GM19043 (cell line): Measurements from ENCODE around the gene STAT2.
"Not testable (repeated sequence)": the region's sequence is repeated elsewhere in the genome, so short reads cannot be mapped to it uniquely, and the experiment has no call there.

Source experiments
- ATAC-seq: cut with Tn5 transposase; IDR thresholded peaks from one replicate; pipeline ENCODE4 v1.9.1; 2021; ENCODE audit warnings: low read depth; ENCODE audit not compliant: unreplicated experiment

STAT2 gene

DNA sequence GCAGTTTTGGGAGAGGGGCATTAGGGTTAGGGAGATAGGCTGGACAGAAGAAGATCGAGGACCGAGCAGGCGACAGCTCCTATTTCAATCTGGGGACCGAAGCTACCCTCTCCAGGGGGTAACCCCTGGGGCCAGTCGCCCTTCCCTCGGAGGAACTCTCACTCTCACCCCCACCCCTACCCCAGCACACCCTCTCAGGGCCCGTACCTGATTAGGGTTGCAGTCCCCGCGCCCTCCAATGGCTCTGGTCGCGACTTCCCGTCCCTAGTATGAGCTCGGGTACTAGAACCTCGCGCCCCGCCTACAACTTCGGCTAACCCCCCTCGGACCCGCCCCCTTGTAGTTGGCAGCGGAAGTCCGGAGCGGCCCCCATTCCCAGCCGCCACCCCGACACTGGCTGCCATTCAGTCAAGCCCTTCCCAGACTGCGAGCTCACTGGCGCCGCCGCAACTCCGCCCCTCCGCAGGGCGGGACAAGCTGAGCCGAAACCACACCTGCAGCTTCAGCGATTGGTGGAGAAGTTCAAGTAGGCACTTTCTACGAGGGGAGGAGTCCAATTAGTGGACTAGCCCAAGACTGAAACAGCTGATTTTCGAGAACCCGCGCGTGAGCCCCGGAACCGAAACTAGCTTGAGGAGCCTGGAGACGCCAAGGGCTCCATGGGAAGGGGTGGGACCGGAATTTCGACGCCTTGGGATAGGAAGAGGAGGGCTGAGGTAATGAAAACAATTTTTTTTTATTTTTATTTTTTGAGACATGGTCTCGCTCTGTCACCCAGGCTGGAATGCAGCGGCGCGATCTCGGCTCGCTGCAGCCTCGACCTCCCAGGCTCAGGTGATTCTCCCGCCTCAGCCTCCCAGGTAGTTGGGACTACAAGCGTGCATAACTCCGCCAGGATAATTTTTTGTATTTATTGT lies at the start of gene STAT2:
TSS of gene STAT2 (minus strand) at position 257 of the 917 bp plus-strand sequence. CDS start 3,536 bp downstream, outside the sequence.
- peak; percentile 93 for ATAC-seq

DNA sequence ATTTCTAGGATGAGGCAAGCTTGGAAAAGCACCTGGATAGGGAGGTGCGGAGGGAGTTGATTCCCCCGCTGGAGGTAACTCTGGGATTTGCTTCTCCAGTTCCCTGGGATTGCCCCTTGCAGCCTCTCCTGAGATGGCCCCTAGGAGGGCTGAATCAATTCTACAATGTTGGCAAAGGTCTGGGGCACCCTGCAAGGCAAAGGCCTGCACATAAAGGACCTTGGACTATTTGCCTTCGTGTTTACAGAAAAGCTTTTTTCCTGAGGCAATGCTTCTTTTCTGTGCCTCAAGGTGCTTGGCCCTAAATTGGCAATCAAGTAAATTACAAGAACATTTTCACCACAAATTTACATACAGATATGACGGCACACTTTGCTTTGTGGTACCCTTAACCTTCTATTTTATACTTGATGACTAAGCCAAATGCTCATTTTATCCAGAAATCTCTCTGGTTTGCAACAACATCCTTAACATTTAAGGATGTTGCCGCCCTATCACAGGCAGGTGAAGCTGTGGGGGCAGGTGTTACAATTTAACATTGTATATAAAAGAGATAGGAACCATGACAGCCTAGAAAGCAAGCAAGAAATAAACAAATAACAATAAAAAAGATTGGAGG lies 49.0 kb upstream of the STAT2 start:
- ATAC-seq: no peak

DNA sequence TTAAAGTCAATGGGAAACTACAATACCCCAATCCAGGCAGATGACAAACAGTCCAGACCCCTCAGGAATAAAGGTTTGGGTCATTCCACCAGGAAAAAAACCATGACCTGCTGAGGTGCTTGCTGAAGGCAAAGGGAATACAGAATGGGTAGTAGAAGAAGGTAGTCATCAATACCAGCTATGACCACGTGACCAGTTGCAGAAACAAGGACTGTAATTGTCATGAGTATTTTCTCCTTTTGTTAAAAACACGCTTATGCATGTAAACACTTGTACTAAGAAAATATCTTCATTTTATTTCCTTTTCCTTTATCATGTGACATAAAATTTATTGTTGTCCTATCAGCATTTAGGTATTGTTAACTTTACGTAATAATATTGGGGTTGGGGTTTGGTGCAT lies 44.3 kb upstream of the STAT2 start:
- ATAC-seq: not testable (repeated sequence)

DNA sequence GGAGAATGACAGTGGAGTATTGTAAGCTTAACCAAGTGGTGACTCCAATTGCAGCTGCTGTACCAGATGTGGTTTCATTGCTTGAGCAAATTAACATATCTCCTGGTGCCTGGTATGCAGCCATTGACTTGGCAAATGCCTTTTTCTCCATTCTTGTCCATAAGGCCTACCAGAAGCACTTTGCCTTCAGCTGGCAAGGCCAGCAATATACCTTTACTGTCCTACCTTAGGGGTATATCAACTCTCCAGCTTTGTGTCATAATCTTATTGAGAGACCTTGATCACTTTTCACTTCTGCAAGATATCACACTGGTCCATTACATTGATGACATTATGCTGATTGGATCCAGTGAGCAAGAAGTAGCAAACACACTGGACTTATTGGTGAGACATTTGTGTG lies 41.7 kb upstream of the STAT2 start:
- ATAC-seq: not testable (repeated sequence)

DNA sequence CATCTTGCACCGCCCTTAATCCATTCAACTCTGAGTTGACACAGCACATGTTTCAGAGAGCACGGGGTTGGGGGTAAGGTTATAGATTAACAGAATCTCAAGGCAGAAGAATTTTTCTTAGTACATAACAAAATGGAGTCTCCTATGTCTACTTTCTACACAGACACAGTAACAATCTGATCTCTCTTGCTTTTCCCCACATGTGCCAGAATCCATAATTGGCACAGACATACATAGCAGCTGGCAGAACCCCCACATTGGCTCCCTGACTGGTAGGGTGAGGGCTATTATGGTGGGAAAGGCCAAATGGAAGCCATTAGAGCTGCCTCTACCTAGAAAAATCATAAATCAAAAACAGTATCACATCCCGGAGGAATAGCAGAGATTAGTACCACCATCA lies 41.2 kb upstream of the STAT2 start:
- not testable (repeated sequence) for ATAC-seq

DNA sequence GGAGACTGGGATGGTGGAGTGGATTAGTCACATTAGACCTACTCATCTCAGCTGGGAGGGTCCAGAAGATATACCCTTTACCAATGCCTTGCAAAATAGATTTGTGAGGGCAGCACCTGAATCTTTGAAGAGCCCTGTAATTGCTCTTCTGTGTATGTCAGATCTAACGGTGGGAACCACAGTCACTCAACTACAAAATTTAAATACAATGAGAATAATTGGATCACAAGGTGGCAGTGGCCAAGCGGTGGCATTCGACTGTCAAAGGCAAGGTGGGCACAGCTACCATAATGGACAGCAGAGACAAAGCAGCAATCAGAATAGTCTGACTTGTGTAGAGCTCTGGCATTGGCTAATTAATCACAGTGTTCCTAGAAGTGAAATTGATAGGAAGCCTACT lies 39.6 kb upstream of the STAT2 start:
- ATAC-seq: not testable (repeated sequence)

DNA sequence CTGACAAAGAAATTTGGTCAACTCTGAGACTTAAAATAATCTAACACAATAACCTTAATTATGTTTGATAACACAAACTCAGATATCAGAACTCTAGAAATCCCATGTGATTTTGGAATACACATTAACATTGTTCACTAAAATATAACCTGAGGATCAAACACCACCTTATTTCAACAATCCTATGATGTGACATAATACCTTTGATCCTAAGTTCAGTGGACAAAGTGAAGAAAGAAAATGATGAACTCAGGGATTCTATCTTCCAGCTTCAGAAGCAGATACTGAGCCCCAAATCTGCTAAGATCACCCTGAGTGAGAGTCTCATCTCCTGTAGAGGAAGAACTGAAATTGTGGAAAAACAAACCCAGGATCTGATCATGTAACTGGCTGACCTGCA lies 38.4 kb upstream of the STAT2 start:
- no peak for ATAC-seq

DNA sequence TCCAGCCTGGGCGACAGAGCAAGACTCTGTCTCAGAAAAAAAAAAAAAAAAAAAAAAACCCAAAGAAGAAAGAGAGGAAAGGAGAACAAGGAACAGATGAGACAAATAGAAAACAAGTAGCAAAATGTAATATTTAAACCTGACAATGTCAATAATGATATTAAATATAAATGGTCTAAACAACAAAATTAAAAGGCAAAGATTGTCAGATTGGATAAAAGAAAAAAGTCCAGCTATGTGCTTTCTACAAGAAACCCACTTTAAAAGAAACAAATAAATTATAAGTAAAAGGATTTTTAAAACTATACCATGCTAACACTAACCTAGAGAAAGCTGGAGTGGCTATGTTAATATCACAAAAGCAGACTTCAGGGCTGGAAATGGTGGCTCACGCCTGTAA lies 32.4 kb upstream of the STAT2 start:
- no peak for ATAC-seq

DNA sequence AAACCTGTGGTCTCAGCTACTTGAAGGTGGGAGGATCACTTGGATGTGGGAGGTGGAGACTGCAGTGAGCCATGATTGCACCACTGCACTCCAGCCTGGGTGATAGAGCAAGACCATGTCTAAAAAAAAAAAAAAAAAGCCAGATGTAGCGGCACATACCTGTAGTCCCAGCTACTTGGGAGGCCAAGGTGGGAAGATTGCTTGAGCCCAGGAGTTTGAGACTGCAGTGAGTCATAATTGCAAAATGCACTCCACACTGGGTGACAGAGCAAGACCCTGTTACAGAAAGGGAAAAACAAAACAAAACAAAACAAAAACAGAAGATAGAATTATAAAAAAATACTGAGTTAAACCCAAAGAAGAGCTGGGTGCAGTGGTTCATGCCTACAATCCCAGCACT lies 31.8 kb upstream of the STAT2 start:
- no peak for ATAC-seq

DNA sequence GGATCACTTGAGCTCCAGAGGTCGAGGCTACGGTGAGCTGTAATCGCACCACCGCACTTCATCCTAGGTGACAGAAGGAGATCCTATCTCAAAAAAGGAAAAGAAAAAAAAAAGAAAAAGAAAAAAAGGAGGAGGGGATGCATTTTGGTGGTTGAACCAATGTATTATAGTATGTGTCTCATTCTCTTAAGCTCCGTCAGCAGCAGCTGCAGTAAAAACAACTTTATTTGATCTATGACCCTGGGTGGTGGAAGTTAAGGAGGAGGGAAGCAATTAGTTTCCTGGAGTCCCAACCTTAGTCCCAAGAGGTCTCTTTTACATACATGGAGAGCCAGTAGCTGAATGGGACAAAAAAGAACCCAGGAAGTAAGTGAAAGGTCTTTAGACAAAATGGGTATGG lies 29.5 kb upstream of the STAT2 start:
- no peak for ATAC-seq

DNA sequence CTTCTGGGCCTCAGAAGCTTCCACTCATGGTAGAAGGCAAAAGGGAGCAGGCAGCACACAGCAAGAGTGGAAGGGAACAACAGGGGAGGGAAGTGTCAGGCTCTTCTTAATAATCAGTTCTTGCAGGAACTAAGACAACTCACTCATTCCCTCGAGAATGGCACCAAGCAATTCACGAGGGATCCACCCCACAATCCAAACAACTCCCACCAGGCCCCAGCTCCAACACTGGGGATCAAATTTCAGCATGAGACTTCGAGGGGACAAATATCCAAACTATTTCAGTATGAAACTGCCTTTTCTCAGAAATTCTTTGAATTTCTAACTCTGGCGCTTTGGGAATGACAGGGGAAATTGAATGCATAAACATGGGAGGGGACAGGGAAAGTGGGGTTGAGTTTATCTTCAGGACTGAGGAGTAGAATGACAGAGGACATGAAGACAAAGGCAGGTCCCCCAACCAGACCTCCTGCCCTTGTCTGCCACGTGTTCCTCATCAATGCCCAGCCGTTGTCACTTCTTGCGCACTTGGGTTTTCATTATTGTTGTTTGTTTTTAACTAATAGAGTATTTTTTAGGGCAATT lies 27.3 kb upstream of the STAT2 start:
- ATAC-seq: no peak

DNA sequence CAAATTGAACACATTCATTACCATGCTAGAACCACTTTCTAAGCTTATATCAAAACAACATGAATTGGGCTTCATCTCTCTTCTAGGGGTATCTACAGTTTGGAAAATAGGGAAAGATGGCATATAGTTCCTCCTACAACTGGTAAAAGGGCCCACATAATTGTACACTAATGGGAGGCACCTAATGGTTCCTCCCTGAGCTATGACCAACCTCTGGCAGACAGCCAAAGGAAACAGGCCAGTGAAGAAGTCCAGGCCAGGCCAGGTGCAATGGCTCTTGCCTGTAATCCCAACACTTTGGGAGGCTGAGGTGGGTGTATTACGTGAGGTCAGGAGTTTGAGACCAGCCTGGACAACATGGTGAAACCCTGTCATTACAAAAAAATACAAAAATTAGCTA lies 26.0 kb upstream of the STAT2 start:
- no peak for ATAC-seq

DNA sequence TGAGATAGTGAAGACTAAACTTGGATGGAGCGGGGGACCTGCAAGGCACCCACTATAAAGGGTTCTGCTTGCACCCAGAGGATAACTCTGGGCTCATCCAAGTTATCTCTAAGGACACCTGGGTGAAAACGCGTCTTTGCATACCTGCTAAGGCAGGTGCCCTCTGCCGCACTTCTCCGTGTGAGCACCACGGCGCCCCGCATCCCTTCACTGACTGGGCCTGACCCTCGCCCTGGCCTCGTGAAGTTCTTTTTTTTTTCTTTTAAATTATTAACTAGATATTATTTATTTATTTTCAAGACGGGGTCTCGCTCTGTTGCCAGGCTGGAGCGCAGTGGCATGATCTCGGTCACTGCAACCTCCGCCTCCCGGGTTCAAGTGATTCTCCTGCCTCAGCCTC lies 22.7 kb upstream of the STAT2 start:
- no peak for ATAC-seq

DNA sequence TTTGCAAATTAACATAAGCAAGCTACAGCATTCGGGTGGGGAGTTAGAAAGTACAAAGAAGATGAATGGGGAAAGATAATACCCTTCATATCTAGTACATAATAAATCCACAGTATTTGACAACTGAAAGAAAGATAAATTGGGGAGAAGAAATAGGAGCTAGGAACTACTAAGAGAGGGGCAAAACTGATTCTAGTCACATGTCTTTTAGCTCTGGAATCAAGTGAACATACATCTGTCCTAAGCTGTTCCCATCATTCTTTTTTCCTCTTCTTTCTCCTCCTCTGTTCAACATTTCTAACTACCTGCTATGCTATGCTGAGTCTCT lies 18.0 kb upstream of the STAT2 start:
- no peak for ATAC-seq

DNA sequence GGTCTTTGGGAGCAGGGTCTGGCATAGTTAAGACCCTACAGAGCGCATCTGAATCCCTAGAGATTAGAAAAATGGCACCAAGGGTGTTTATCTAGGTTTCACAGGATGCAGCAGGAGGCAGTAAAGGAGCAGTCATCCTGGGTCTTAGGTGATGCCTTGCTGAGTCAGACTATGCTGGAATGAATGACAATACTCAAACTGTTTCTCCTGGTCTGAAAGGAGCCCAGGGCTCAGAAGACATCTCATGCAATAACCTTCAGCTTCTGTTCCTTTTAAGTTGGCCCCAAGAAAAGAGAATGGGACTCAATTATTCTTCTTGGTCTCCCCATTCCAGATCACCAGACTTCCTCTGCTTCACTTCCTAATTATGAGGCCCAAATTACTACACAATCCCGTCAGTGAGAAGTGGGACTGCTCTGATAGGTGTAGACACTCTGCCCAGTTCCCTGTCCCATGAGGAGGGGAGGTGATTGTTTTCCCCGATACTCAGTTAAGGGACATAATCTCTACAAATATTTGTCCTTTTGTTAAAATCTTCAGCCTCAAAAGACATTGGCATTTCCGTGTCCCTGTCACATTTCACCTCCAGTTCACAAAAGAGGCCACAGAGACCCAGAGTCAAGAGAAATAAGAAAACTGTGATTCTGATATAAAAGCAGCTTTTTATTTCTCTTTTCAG lies 17.5 kb upstream of the STAT2 start:
- no peak for ATAC-seq

DNA sequence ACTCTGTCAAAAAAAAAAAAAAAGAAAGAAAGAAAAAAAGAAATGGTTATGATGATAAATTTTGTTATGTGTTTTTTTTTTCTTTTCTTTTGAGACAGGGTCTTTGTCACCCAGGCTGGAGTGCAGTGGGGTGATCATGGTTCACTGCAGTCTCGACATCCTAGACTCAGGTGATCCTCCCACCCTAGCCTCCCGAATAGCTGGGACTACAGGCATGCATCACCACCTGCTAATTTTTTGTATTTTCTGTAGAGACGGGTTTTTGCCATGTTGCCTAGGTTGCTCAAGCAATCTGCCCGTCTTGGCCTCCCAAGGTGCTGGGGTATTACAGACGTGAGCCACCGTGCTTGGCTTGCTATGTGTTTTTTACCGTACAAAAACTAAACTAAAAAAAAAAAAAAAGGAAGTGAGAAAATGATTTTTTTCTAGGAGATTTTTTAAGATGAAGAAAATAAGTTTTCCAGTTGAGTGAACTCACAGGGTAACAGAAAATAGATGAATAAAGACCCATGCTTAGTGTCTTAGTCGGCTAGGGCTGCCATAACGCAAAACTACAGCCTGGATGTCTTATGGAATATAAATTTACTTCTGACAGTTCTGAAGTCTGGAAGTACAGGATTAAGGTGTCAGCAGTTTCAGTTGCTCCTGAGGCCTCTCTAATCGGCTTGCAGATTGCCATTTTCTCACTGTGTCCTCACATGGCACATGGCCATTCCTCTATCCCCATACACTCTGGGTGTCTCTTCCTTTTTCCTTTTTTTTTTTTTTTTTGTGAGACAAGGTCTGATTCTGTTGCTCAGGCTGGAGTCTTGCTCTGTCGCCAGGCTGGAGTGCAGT lies 15.9 kb upstream of the STAT2 start:
- peak; percentile 67 for ATAC-seq

DNA sequence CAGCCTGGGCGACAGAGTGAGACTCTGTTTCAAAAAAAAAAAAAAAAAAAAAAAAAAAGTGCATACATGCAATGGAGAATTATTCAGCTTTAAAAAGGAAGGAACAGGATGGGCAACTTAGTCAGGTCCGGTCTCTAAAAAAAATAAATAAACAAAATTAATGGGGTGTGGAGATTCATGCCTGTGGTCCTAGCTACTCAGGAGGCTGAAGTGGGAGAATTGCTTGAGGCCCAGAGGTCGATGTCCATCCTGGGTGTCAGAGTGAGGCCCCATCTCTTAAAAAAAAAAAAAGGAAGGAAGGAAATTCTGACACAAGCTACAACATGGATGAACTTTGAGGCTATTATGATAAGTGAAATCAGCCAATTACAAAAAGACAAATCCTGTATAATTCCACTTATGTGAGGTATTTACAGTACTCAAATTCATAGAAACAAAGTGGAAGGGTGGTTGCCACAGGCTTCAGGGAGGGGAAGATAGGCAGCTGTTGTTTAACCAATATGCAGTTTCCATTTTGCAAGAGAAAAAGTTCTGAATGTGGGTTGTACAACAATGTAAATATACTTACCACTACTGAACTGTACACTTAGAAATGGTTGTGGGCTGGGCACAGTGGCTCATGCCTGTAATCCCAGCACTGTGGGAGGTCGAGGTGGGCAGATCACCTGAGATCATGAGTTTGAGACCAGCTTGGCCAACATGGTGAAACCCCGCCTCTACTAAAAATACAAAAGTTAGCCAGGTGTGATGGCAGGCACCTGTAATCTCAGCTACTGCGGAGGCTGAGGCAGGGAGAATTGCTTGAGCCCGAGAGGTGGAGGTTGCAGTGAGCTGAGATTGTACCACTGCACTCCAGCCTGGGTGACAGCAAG lies 15.1 kb upstream of the STAT2 start:
- peak; percentile 32 for ATAC-seq

DNA sequence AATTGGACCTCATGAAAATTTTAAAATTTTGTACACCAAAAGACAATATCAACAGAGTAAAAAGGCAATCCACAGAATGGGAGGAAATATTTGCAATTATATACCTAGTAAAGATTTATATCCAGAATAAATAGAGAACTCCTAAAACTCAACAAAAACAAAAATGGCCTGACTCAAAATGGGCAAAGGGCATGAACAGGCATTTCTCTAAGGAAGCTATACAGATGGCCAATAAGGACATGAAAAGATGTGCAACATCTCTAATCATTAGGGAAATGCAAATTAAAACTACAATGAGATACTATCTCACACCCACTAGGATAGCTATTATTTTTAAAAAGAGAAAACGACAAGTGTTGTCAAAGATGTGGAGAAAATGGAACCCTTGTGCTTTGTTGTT lies 13.6 kb upstream of the STAT2 start:
- no peak for ATAC-seq

DNA sequence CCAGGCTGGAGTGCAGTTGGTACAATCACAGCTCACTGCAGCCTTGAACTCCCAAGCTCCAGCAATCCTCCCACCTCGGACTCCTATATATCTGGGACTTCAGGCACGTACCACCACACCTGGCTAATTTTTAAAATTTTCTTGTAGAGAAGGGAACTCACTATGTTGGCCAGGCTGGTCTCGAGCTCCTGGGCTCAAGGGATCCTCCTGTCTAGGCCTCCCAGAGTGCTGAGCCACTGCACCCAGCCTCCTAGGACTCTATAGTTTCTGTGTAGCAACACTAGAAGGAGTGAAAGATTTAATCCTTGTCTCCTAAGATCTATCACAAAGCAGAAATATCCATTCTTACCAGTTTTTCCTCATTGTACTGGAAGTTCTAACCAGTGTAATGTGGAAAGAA lies 7.0 kb upstream of the STAT2 start:
- ATAC-seq: no peak
